Upper lobe of right lung (tissue), 1 donor: ENCODE results near the gene TBC1D2B. TPM values are rescaled to one million over a fixed set of nuclear protein-coding genes. Genes with fewer than 3 reads are reported as not detected.
A peak's percentile ranks its signal among the peaks of the same experiment; 100 is the strongest.

Experiments
- ATAC-seq: fragments of 200-7000 bp; cut with Tn5 transposase; one replicate; pipeline ENCODE4 v1.9.1; 2020; ENCODE audit warnings: mild to moderate bottlenecking, moderate library complexity
- DNase-seq: peaks from one replicate; pipeline ENCODE4 v3.0.0-alpha.2; 2020
- H3K27ac ChIP-seq: fragments of 200-600 bp; one replicate; pipeline ENCODE4 v1.8.0; 2022
- H3K27me3 ChIP-seq: fragments of 200-600 bp; one replicate; pipeline ENCODE4 v1.8.0; 2022; ENCODE audit warnings: mild to moderate bottlenecking
- H3K36me3 ChIP-seq: fragments of 200-600 bp; one replicate; pipeline ENCODE4 v1.8.0; 2022
- H3K4me1 ChIP-seq: fragments of 200-600 bp; one replicate; pipeline ENCODE4 v1.8.0; 2022
- H3K4me3 ChIP-seq: fragments of 200-600 bp; one replicate; pipeline ENCODE4 v1.8.0; 2022; ENCODE audit warnings: mild to moderate bottlenecking
- H3K9me3 ChIP-seq: fragments of 200-600 bp; one replicate; pipeline ENCODE4 v1.8.0; 2022
- intact Hi-C: fragments of 100-400 bp; cut with DNase I; formaldehyde crosslinking; loops from one replicate; pipeline ENCODE4 v1.11.0; 2022
- total RNA-seq: library from RNA; stranded (reverse); fragmentation: NEBNext Ultra II Directional; extraction: Animal tissue kit (Norgen Biotek cat#: 25700); gene quantifications from one replicate; pipeline ENCODE4 v1.2.1, GENCODE V29; 2021
- TF ChIP-seq, protein P1 (sequence below): fragments of 200-600 bp; IDR thresholded peaks from one replicate; pipeline ENCODE4 v1.8.0; 2022; ENCODE audit warnings: antibody characterized with exemption
- donor health status: DM: no; HTN: yes; CAD: no; lungs with severe emphysema.

The TBC1D2B gene
- total RNA-seq, 1 donor from 2014 or later = 88.7 TPM

GRCh38 chr15:78105476-78106241, 28.1 kb upstream of the TBC1D2B start:
- H3K36me3 ChIP-seq = no peaks in the 10 kb centered on the region
- DNase-seq = peak; percentile 53
- ATAC-seq = no peak
- H3K9me3 ChIP-seq = no peaks in the 10 kb centered on the region
- H3K27me3 ChIP-seq = no peaks in the 10 kb centered on the region
- H3K4me3 ChIP-seq = no peak overlapping the region
- H3K27ac ChIP-seq = no peak overlapping the region
- intact Hi-C loops = loop anchor here (5.0 kb wide), 1 partner anchor 138 kb away; no protein-coding TSS in a partner anchor
- TF ChIP-seq, protein P1, sequence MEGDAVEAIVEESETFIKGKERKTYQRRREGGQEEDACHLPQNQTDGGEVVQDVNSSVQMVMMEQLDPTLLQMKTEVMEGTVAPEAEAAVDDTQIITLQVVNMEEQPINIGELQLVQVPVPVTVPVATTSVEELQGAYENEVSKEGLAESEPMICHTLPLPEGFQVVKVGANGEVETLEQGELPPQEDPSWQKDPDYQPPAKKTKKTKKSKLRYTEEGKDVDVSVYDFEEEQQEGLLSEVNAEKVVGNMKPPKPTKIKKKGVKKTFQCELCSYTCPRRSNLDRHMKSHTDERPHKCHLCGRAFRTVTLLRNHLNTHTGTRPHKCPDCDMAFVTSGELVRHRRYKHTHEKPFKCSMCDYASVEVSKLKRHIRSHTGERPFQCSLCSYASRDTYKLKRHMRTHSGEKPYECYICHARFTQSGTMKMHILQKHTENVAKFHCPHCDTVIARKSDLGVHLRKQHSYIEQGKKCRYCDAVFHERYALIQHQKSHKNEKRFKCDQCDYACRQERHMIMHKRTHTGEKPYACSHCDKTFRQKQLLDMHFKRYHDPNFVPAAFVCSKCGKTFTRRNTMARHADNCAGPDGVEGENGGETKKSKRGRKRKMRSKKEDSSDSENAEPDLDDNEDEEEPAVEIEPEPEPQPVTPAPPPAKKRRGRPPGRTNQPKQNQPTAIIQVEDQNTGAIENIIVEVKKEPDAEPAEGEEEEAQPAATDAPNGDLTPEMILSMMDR = no peak
- H3K4me1 ChIP-seq = peaks cover 26% of the 10 kb centered on the region

DNA sequence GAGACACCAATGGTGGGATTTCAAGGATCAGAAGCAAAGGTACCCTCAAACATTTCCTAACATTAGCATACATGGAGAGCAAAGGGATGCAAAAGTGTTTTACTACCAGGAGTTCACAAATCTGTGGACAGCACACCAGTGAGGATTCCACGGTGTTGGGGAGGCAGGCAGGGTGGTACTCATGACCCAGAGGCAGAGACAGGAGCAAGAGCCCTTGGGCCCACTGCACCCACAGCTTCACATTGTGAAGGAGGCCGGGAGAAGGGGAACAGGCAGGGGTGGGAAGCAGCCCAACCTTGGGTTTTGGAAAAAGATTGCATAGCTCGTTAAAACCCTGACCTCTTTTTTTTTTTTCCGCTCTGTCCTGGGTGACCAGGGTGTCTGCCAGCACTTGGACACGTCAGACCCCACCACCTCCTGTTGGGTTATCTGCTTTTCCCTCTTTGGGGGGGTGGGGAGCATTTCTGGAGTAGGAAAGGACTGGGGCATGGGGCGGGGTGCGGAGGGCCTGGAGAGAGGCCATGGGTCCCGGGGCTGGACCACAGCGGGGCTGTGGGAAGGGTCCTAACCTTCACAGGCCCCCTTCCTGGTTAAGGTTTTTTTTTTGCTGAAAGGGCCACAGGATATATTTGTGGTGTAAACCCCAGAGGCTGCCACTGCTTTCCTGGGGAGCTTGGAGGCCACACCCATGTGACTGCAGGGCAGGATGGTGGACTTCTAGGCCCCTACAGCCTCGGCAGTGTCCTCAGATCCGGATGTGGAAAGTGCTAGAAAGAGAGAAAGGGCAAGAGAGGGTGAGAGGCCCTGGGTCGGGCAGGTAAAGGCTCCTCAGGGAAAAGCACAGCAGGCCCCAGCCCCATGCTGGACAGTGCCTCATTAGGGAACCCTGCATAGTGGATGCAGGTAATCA, 27.3 kb upstream of the TBC1D2B start:
- intact Hi-C loops = loop anchor here (5.0 kb wide), 1 partner anchor 138 kb away; no protein-coding TSS in a partner anchor
- Histone ChIP-seq H3K9me3 (no peaks in the 10 kb centered on the region), H3K36me3 (no peaks in the 10 kb centered on the region), H3K27me3 (no peaks in the 10 kb centered on the region), H3K4me3 (no peak overlapping the region), H3K4me1 (peaks cover 26% of the 10 kb centered on the region), H3K27ac (peak overlapping the region; percentile 17)
- DNase-seq (peak; percentile 37), ATAC-seq (no peak)
- TF ChIP-seq, protein P1 = no peak

GRCh38 chr15:78104119-78104479, 26.6 kb upstream of the TBC1D2B start:
- Histone ChIP-seq H3K27me3 (no peaks in the 10 kb centered on the region), H3K27ac (peak overlapping the region; percentile 17), H3K4me1 (peaks cover 26% of the 10 kb centered on the region), H3K36me3 (no peaks in the 10 kb centered on the region), H3K4me3 (no peak overlapping the region), H3K9me3 (no peaks in the 10 kb centered on the region)
- DNase-seq = no peak
- TF ChIP-seq, protein P1 = no peak
- no peak for ATAC-seq
- intact Hi-C loops = no loop called here

DNA sequence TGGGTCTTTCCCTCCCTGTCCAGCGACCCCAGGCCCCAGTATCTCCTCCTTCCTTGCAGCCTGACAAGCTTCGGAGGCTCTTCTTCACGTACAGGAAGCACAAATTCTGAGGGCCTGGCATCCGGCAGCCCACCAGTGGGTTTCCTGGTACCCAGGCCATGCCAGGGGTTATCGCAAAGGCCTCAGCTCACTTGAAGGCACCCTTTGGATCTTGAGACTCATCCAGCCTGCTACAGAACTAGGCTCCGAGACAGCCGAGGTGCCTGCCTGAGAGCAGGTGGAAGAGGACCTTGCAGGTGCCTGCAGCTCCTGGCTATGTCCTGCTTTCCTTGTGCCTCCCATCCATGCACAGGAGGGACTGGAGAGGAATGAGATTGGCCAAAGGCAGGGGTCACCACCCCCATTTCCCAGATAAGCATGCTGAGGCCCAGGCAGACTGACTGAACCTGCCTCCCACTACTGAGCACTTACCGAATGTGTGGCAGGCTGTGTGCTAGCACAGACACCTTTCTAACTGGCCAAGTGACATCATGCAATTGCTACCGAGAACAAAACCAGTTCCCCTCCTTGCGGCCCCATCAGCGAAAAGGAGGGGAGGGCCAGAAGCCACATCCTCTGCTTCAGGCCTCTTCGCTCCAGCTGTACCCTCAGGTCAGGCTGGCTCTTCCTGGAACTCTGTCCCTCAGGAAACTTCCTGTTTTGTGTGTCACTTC, 26.1 kb upstream of the TBC1D2B start:
- peak; percentile 40 for ATAC-seq
- no peaks in the 10 kb centered on the region for H3K27me3 ChIP-seq
- H3K4me1 ChIP-seq = peaks cover 26% of the 10 kb centered on the region
- no peak overlapping the region for H3K4me3 ChIP-seq
- intact Hi-C loops = no loop called here
- DNase-seq = peak; percentile 63
- H3K36me3 ChIP-seq = no peaks in the 10 kb centered on the region
- TF ChIP-seq, protein P1 = no peak
- peak overlapping the region; percentile 42 for H3K27ac ChIP-seq
- H3K9me3 ChIP-seq = no peaks in the 10 kb centered on the region

DNA sequence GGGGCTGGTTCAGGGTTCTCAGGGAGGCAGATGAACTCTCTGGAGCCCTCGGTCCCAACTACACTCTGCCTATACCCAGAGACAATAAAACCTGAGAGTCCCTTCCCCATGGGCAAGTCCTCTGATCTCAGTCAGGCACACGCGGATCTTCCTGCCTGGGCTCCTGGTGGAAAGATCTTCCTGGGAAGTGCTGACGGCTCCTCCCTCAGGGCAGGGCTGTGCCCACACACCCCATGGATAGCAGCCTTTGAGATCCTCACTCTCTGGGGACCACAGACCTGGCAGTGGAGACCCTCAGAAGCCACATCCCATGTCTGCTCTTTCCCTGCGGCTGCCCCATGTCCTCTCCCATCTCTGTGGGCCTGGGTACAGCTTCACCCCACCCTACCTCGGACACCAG, 25.2 kb upstream of the TBC1D2B start:
- no peaks in the 10 kb centered on the region for H3K9me3 ChIP-seq
- H3K4me3 ChIP-seq = no peak overlapping the region
- no peaks in the 10 kb centered on the region for H3K36me3 ChIP-seq
- TF ChIP-seq, protein P1 = no peak
- intact Hi-C loops = no loop called here
- peaks cover 20% of the 10 kb centered on the region for H3K4me1 ChIP-seq
- ATAC-seq (no peak), DNase-seq (peak; percentile 39)
- peak overlapping the region; percentile 42 for H3K27ac ChIP-seq
- H3K27me3 ChIP-seq = no peaks in the 10 kb centered on the region
